K562 (cell line): ENCODE measurements around the gene NGRN. TPM values are rescaled to one million over a fixed set of nuclear protein-coding genes. Genes with fewer than 3 reads are reported as not detected.

Experiments used
- BACH1 ChIP-seq: fragments of 200-800 bp; sonication (Bioruptor generic); IDR thresholded peaks from 2 replicates; pipeline ENCODE4 v1.6.1; 2016; ENCODE audit warnings: missing genetic modification characterization, missing compliant biosample characterization
- COPS2 ChIP-seq: fragments of 450-650 bp; conservative IDR thresholded peaks from 2 replicates; pipeline ENCODE4 v1.6.1; 2016; ENCODE audit warnings: mild to moderate bottlenecking, moderate library complexity
- CREB3 ChIP-seq: fragments of 450-650 bp; conservative IDR thresholded peaks from 2 replicates; pipeline ENCODE4 v1.6.1; 2016; ENCODE audit warnings: missing genetic modification characterization, low read depth, mild to moderate bottlenecking, missing compliant biosample characterization, moderate library complexity
- E4F1 ChIP-seq: fragments of 250-450 bp; sonication (Bioruptor Pico); IDR thresholded peaks from 2 replicates; pipeline ENCODE4 v1.5.0; 2021; ENCODE audit warnings: mild to moderate bottlenecking, borderline replicate concordance
- RAD51 ChIP-seq: fragments of 450-650 bp; IDR thresholded peaks from 2 replicates; pipeline ENCODE4 v1.7.1; 2016; ENCODE audit warnings: low read depth, mild to moderate bottlenecking, borderline replicate concordance
- ZFPM2 ChIP-seq: fragments of 250-450 bp; sonication (Bioruptor Pico); IDR thresholded peaks from 2 replicates; pipeline ENCODE4 v1.5.1; 2022; ENCODE audit warnings: mild to moderate bottlenecking
- ZNF277 ChIP-seq: fragments of 250-450 bp; sonication (Bioruptor Pico); IDR thresholded peaks from 2 replicates; pipeline ENCODE4 v1.8.0; 2022; ENCODE audit warnings: inconsistent platforms, mild to moderate bottlenecking, moderate library complexity, borderline replicate concordance
- ZNF740 ChIP-seq, 3 experiments: fragments of 200-800 bp in 1 of 3; sonication (Bioruptor generic) in 1 of 3; sonication (generic) in 1 of 3; formaldehyde crosslinking in 1 of 3; IDR thresholded peaks; 2 replicates each; pipeline versions ENCODE4 v1.6.1 to v1.8.0; 2016 to 2022; ENCODE audit warnings: mild to moderate bottlenecking in 2 of 3, missing compliant biosample characterization in 2 of 3, missing genetic modification characterization in 2 of 3, missing genetic modification reagents in 1 of 3
- polyA plus RNA-seq, 8 experiments: library from polyadenylated mRNA; depleted of rRNA in 4 of 8; stranded (reverse) in 5 of 8; unstranded in 3 of 8; fragments of >200 nt; fragmentation: Nextera tagmentation in 2 of 8; fragmentation: Illumina TruSeq in 1 of 8; extraction: Ambion mirVana in 2 of 8; extraction: Trizol in 1 of 8; gene quantifications; 2 replicates each; pipeline versions ENCODE4 v1.2.1 to v1.2.3, GENCODE V29; 2011 to 2014; ENCODE audit warnings: inconsistent platforms in 1 of 8, missing spikeins in 1 of 8
- total RNA-seq, 7 experiments: library from RNA; depleted of rRNA in 6 of 7; stranded (reverse); fragments of >200 nt in 6 of 7; fragmentation: Illumina TruSeq in 2 of 7; extraction: Trizol in 2 of 7; gene quantifications; 2 replicates each; pipeline versions ENCODE4 v1.2.1 to v1.2.3, GENCODE V29; 2011 to 2021; ENCODE audit warnings: low replicate concordance in 1 of 7

NGRN gene
- total and polyA plus RNA-seq, 9 of the 15 experiments (the other 6 are each of a cell fraction or from before 2014, with no cell fraction given), result 14.0 to 73.4 (median 60.0) TPM

- TF ChIP-seq E4F1 (CRISPR knock-in tag) (no peak), ZNF277 (CRISPR knock-in tag) (no peak), CREB3 (tag) (no peak), RAD51 (no peak), COPS2 (no peak), BACH1 (tag) (no peak), ZFPM2 (CRISPR knock-in tag) (no peak), ZNF740 (CRISPR knock-in tag; IDR thresholded peaks at IDR 0.05) (no peak), ZNF740 (tag; IDR thresholded peaks at IDR 0.05) (peak in 1 of 2 experiments; percentile 21; a peak in 1 of 4 replicates)
Observed at GRCh38 chr15:90265271-90266060, at the start of gene NGRN (continued).
